Activated naive CD4-positive, alpha-beta T cell treated with anti-CD3 and anti-CD28 coated beads, Interleukin-2, amount 10 ng/mL, durations not matched to agents 7 days and 5 days (primary cell): ENCODE data around the gene PAM16.
"Not testable (repeated sequence)": the region's sequence is repeated elsewhere in the genome, so short reads cannot be mapped to it uniquely, and the experiment has no call there.

Experiments used
- CTCF ChIA-PET: fragments of 350-600 bp; sonication (Branson Sonifier 250); formaldehyde crosslinking; loops from one replicate; lab custom pipeline; 2021; ENCODE audit warnings: antibody characterized with exemption; lab: Charles Lee
- DNase-seq: peaks from one replicate; pipeline ENCODE4 v3.0.0-alpha.2; 2020
- H3K27ac Mint-ChIP-seq: one replicate; pipeline ENCODE4 v1.8.0; 2021; ENCODE audit warnings: mild to moderate bottlenecking, moderate library complexity, mixed read lengths
- H3K27me3 Mint-ChIP-seq: one replicate; pipeline ENCODE4 v1.8.0; 2021; ENCODE audit warnings: mild to moderate bottlenecking, mixed read lengths
- H3K36me3 Mint-ChIP-seq: one replicate; pipeline ENCODE4 v1.8.0; 2021; ENCODE audit warnings: mixed read lengths
- H3K4me1 Mint-ChIP-seq: one replicate; pipeline ENCODE4 v1.8.0; 2021; ENCODE audit warnings: mixed read lengths
- H3K4me3 Mint-ChIP-seq: one replicate; pipeline ENCODE4 v1.8.0; 2021; ENCODE audit warnings: mild to moderate bottlenecking, moderate library complexity, mixed read lengths
- H3K9me3 Mint-ChIP-seq: one replicate; pipeline ENCODE4 v1.8.0; 2021; ENCODE audit warnings: mixed read lengths

PAM16 gene

DNA sequence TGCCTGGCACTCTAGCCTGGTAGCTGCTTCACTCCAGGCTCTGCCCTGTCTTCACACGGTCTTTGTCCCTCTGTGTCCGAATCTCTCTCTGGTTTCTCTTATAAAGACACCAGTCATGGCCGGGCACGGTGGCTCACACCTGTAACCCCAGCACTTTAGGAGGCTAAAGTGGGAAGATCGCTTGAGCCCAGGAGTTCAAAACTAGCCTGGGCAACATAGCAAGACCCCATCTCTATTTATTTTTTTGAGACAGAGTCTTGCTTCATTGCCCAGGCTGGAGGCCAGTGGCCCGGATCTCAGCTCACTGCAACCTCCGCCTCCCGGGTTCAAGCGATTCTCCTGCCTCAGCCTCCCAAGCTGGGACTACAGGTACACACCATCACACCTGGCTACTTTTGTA is 17.4 kb downstream of the PAM16 start:
- H3K27me3 Mint-ChIP-seq: peaks cover 25% of the 10 kb centered on the region
- not testable (repeated sequence) for H3K4me1 Mint-ChIP-seq, H3K4me3 Mint-ChIP-seq, DNase-seq, H3K27ac Mint-ChIP-seq, H3K36me3 Mint-ChIP-seq, H3K9me3 Mint-ChIP-seq
- CTCF ChIA-PET: interaction anchor here (3.1 to 7.8 kb wide), 2 partner anchors 45 to 72 kb away, joined by 11 to 85 read pairs; no protein-coding TSS in a partner anchor

DNA sequence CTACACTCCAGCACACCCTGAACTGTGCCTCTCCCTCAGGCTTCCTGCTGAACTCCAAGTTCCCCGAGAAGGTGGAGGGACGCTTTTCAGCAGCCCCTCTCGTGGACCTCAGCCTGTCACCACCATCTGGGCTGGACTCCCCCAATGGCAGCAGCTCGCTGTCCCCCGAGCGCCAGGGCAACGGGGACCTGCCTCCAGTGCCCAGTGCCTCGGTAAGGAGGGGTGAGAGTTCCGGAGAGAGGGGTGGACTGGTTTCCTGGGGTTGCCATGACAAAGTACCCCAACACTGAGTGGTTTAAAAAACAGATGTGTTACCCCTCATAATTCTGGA is 17.8 kb downstream of the PAM16 start:
- CTCF ChIA-PET: interaction anchor here (1.0 to 7.8 kb wide), 3 partner anchors 8 to 71 kb away, joined by 3 to 85 read pairs (median 11); no protein-coding TSS in a partner anchor
- Mint-ChIP-seq H3K4me3 (no peak overlapping the region), H3K27ac (no peak overlapping the region), H3K36me3 (no peaks in the 10 kb centered on the region), H3K27me3 (peaks cover 30% of the 10 kb centered on the region), H3K9me3 (no peaks in the 10 kb centered on the region), H3K4me1 (peaks cover 3% of the 10 kb centered on the region)
- DNase-seq: no peak

- H3K27ac Mint-ChIP-seq: no peak overlapping the region
- no peak for DNase-seq
- H3K36me3 Mint-ChIP-seq: no peaks in the 10 kb centered on the region
- CTCF ChIA-PET: interaction anchor here (0.9 to 7.8 kb wide), 8 partner anchors 9 to 79 kb away, joined by 3 to 85 read pairs (median 4); no protein-coding TSS in a partner anchor
- no peak overlapping the region for H3K4me3 Mint-ChIP-seq
- peaks cover 35% of the 10 kb centered on the region for H3K27me3 Mint-ChIP-seq
- no peaks in the 10 kb centered on the region for H3K9me3 Mint-ChIP-seq
- H3K4me1 Mint-ChIP-seq: peaks cover 3% of the 10 kb centered on the region
Measured at GRCh38 chr16:4332623-4333307, 18.4 kb downstream of the PAM16 start.

- CTCF ChIA-PET: interaction anchor here (0.7 to 7.8 kb wide), 13 partner anchors 12 to 349 kb away, joined by 3 to 85 read pairs (median 4); no protein-coding TSS in a partner anchor
- Mint-ChIP-seq H3K4me3 (no peak overlapping the region), H3K4me1 (peaks cover 3% of the 10 kb centered on the region), H3K9me3 (no peaks in the 10 kb centered on the region), H3K27me3 (peaks cover 39% of the 10 kb centered on the region), H3K27ac (no peak overlapping the region), H3K36me3 (no peaks in the 10 kb centered on the region)
- no peak for DNase-seq
Measured at GRCh38 chr16:4332083-4332482, 19.0 kb downstream of the PAM16 start.

- no peak overlapping the region for H3K4me3 Mint-ChIP-seq
- H3K9me3 Mint-ChIP-seq: no peaks in the 10 kb centered on the region
- no peak overlapping the region for H3K27ac Mint-ChIP-seq
- peaks cover 55% of the 10 kb centered on the region for H3K27me3 Mint-ChIP-seq
- peaks cover 5% of the 10 kb centered on the region for H3K4me1 Mint-ChIP-seq
- DNase-seq: peak; percentile 81
- CTCF ChIA-PET: interaction anchor here (0.6 to 7.8 kb wide), 10 partner anchors 9 to 393 kb away, joined by 3 to 85 read pairs (median 4); no protein-coding TSS in a partner anchor
- no peaks in the 10 kb centered on the region for H3K36me3 Mint-ChIP-seq
Measured at GRCh38 chr16:4330277-4330874, 20.7 kb downstream of the PAM16 start.

DNA sequence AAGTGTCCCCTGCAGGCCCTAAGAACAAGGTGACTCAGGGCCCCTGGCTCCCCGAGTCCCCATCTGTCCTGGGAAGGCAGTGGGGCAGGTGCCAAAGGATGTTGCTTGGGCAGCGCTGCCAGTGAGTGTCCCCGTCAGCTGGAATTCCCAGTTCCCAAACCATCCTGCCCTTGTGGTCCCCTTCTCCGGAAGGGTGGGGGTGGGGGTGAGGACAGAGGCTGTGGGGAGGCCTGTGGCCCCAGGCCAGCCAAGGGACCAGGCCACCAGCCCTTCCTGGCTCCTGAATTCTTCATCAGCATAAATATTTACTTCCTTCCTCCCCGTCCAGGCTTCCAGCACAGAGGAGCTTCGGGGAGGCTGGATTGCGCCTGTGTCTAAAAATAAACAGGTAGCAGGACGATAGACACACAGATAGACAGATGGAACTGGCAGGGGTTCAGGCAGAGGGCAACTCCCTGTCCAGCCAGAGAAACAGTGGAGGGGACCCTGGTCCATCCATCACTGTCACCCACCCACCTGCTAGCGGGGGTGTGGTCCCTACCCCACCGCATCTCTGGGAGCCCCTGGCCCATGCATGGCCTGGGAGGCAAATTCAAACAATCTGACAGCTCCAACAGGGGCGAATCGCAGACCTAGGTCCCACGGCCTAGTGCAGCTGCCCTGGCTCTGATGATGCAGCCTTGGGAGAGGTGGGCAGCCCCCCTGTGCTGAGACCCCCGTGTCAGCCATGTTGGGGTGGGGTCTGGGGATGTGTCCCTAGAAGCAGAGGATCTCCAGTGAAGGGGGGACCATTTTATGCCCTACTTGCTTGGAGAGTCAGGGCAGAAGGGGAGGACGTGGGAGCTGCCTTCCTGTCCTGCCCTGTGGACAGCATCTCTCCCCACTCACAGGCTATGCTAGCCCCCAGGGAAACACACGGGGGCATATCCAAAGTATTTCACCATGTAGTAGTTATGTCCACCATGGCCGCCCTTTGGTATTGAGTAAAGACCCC is 22.0 kb downstream of the PAM16 start:
- Mint-ChIP-seq H3K27ac (no peak overlapping the region), H3K27me3 (peaks cover 56% of the 10 kb centered on the region), H3K4me3 (no peak overlapping the region), H3K4me1 (peaks cover 5% of the 10 kb centered on the region), H3K9me3 (no peaks in the 10 kb centered on the region), H3K36me3 (no peaks in the 10 kb centered on the region)
- DNase-seq: no peak
- CTCF ChIA-PET: interaction anchor here (0.6 to 7.8 kb wide), 11 partner anchors 7 to 390 kb away, joined by 3 to 85 read pairs (median 4); partner anchors contain the start of gene TFAP4

- no peaks in the 10 kb centered on the region for H3K36me3 Mint-ChIP-seq
- H3K4me1 Mint-ChIP-seq: peaks cover 5% of the 10 kb centered on the region
- H3K27ac Mint-ChIP-seq: no peak overlapping the region
- no peaks in the 10 kb centered on the region for H3K9me3 Mint-ChIP-seq
- peaks cover 50% of the 10 kb centered on the region for H3K27me3 Mint-ChIP-seq
- DNase-seq: peak; percentile 72
- no peak overlapping the region for H3K4me3 Mint-ChIP-seq
- CTCF ChIA-PET: interaction anchor here (0.6 to 7.8 kb wide), 8 partner anchors 12 to 91 kb away, joined by 3 to 85 read pairs (median 4); partner anchors contain the start of gene GLIS2
Measured at GRCh38 chr16:4328046-4328781, 22.9 kb downstream of the PAM16 start.

DNA sequence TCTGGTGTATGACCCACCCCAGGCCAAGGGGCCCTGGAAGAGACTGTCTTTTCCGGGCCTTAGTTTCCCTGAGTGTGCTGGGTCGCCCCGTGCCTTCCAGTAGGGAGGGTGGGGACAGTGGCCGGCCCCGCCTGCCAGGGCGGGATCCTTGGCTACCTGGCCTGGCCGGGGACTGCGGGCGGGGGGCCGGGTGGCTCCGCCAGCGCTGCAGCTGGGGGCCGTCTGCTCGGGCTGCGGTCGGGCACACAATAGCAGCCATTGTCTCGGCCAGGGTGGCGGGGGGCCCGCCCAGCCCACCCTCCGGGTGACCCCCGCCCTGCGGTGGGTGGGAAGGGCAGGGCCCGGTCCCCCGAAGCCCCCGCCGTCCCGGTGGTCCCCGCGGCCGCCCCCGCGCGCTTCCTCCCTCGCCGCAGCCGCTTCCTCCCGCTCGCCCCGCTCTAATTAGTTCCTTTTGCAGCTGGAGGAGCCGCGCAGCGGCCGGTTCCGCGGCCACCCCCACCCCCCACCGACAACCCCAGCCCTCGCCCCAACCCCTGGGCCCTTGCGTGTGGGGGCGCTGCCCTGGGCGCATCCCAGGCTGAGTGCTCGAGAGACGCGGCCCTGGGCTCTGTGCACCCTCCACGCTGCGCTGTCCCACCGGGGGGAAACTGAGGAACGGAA is 23.6 kb downstream of the PAM16 start:
- CTCF ChIA-PET: interaction anchor here (0.9 to 7.8 kb wide), 5 partner anchors 11 to 38 kb away, joined by 3 to 85 read pairs (median 9); partner anchors contain the start of gene GLIS2
- H3K27ac Mint-ChIP-seq: no peak overlapping the region
- peaks cover 5% of the 10 kb centered on the region for H3K4me1 Mint-ChIP-seq
- no peaks in the 10 kb centered on the region for H3K36me3 Mint-ChIP-seq
- no peaks in the 10 kb centered on the region for H3K9me3 Mint-ChIP-seq
- H3K4me3 Mint-ChIP-seq: no peak overlapping the region
- H3K27me3 Mint-ChIP-seq: peaks cover 43% of the 10 kb centered on the region
- DNase-seq: no peak

- Mint-ChIP-seq H3K27me3 (peaks cover 52% of the 10 kb centered on the region), H3K4me3 (no peak overlapping the region), H3K9me3 (no peaks in the 10 kb centered on the region), H3K27ac (no peak overlapping the region), H3K36me3 (no peaks in the 10 kb centered on the region), H3K4me1 (peaks cover 5% of the 10 kb centered on the region)
- CTCF ChIA-PET: interaction anchor here (5.9 kb wide), 1 partner anchor 15 kb away, joined by 49 read pairs; no protein-coding TSS in a partner anchor
- DNase-seq: no peak
Measured at GRCh38 chr16:4325253-4325758, 25.8 kb downstream of the PAM16 start.

DNA sequence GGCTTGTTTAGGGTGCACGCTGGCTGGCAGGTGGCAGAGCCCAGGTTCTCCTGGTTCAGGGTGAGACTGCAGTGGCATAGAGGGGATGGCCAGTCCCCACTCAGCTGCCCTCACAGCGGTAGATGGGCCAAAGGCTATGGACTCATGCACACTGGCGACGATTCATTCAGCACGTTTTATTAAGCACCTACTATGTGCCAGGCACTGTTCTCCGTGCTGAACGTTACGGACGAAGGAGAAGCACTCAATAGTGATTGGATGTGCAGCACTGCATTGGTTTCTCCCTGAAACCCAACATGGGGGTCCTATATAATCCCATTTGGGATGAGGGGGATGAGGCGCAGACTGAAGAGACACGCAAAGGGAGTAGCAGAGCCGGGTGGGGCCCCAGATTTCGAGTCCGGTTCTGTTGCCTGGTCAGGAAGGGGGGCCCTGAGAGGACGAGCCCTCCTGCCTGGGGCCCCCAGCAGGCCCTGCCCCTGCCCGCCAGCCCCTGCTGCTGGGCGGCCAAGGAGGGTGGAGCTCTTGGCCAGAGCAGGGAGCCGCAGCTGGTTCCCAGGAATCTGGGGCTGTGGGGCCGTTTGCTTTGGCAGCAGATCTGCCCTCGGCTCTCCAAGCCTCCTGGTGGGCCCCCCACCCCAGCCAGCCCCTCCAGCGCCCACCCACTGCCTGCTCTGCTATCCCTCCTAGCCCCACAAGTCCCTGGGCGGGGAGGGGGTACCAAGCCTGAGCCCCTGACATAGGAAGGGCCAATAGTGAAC is 26.4 kb downstream of the PAM16 start:
- CTCF ChIA-PET: interaction anchor here (5.9 kb wide), 1 partner anchor 15 kb away, joined by 49 read pairs; no protein-coding TSS in a partner anchor
- H3K27me3 Mint-ChIP-seq: peaks cover 59% of the 10 kb centered on the region
- DNase-seq: no peak
- H3K4me3 Mint-ChIP-seq: no peak overlapping the region
- H3K36me3 Mint-ChIP-seq: no peaks in the 10 kb centered on the region
- no peak overlapping the region for H3K27ac Mint-ChIP-seq
- H3K9me3 Mint-ChIP-seq: no peaks in the 10 kb centered on the region
- peaks cover 6% of the 10 kb centered on the region for H3K4me1 Mint-ChIP-seq

- CTCF ChIA-PET: interaction anchor here (0.6 kb wide), 1 partner anchor 13 kb away, joined by 3 read pairs; no protein-coding TSS in a partner anchor
- peaks cover 13% of the 10 kb centered on the region for H3K4me1 Mint-ChIP-seq
- no peaks in the 10 kb centered on the region for H3K36me3 Mint-ChIP-seq
- H3K9me3 Mint-ChIP-seq: no peaks in the 10 kb centered on the region
- no peak for DNase-seq
- peaks cover 59% of the 10 kb centered on the region for H3K27me3 Mint-ChIP-seq
- no peak overlapping the region for H3K27ac Mint-ChIP-seq
- H3K4me3 Mint-ChIP-seq: no peak overlapping the region
Measured at GRCh38 chr16:4323845-4324488, 27.2 kb downstream of the PAM16 start.
